C4-2B (cell line): ENCODE results near the gene OR1S2.

Experiments
- H3K27ac ChIP-seq: fragments of 450-650 bp; 2 replicates; pipeline ENCODE4 v1.5.1; 2017
- ZFX ChIP-seq: fragments of 450-650 bp; IDR thresholded peaks from 2 replicates; pipeline ENCODE4 v1.6.1; 2017
- TF ChIP-seq, protein P1 (sequence below): fragments of 450-650 bp; conservative IDR thresholded peaks from 2 replicates; pipeline ENCODE4 v1.5.1; 2017; ENCODE audit warnings: mild to moderate bottlenecking

The OR1S2 gene

DNA sequence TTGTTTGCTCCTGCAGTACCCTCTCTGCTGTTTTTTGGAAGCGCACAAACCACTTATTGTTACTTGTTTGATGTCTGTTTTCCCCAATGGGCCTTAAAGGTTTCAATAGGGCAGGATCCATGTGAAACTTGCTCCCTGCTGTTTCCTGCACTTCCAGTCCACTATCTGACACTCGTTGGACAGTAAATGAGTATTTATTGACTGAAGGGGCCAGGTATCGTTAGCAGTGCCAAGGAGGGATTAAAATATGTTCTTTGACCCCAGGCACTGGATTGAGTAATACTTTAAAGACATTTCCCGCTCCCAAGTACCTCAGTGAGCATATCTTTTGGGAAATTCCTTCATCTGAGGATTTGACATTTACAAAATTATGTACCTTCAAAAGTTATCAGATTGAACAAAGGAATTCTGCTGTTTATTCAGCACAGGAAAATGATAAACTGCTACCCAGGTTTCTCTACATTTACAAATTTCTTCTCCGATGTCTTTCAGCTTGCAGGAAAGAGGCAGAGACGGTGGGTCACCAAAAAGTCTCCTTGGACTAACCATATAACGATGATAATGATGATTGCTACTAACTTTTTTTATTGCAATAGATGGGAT, 38.3 kb downstream of the OR1S2 start:
- no peak for TF ChIP-seq ZFX
- TF ChIP-seq, protein P1, sequence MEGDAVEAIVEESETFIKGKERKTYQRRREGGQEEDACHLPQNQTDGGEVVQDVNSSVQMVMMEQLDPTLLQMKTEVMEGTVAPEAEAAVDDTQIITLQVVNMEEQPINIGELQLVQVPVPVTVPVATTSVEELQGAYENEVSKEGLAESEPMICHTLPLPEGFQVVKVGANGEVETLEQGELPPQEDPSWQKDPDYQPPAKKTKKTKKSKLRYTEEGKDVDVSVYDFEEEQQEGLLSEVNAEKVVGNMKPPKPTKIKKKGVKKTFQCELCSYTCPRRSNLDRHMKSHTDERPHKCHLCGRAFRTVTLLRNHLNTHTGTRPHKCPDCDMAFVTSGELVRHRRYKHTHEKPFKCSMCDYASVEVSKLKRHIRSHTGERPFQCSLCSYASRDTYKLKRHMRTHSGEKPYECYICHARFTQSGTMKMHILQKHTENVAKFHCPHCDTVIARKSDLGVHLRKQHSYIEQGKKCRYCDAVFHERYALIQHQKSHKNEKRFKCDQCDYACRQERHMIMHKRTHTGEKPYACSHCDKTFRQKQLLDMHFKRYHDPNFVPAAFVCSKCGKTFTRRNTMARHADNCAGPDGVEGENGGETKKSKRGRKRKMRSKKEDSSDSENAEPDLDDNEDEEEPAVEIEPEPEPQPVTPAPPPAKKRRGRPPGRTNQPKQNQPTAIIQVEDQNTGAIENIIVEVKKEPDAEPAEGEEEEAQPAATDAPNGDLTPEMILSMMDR, result no peak
- peak overlapping the region; percentile 21; the same call in 1 of the 2 replicates for H3K27ac ChIP-seq

GRCh38 chr11:58164990-58165389, 39.0 kb downstream of the OR1S2 start:
- peak overlapping the region; percentile 21; the same call in 1 of the 2 replicates for H3K27ac ChIP-seq
- TF ChIP-seq, protein P1, result no peak
- TF ChIP-seq ZFX, result no peak

DNA sequence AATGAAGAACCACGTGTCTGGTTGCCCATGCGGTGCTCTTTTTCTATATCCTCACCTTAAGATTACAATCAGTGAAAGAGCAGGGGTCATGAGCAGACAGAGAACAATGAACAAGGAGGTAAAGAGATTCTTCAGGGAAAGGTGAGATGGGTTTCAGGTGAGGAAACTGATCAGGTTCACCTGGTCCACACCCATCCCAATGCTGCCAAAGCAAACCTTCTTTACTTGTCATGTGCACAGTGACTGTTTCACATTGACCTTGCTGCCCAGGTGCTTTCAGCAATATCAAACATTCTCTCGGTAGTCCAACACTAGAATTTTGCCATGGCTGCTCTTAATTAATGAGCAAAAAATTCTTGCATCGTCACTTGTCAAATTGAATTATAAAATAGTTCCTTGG, 39.6 kb downstream of the OR1S2 start:
- peak overlapping the region; percentile 21; the same call in 1 of the 2 replicates for H3K27ac ChIP-seq
- TF ChIP-seq, protein P1, result no peak
- TF ChIP-seq ZFX, result no peak
